CD14-positive monocyte (primary cell): ENCODE results near the gene CCR4. TPM values are rescaled to one million over a fixed set of nuclear protein-coding genes. Genes with fewer than 3 reads are reported as not detected.

Experiments used
- DNase-seq, 3 donors: peaks; one replicate each; pipeline ENCODE4 v3.0.0-alpha.2; 2011 to 2022
- H2AFZ ChIP-seq: 2 replicates; pipeline ENCODE4 v1.6.0; 2012; ENCODE audit warnings: mild to moderate bottlenecking, low read depth, low read length, inconsistent platforms; ENCODE audit not compliant: insufficient read depth, poor library complexity, severe bottlenecking
- H3K27ac ChIP-seq, 2 donors: 1 replicate in 1 of 2; 2 replicates in 1 of 2; pipeline ENCODE4 v1.5.1; 2012 to 2013; ENCODE audit warnings: low read length in 2 of 2, control low read depth in 1 of 2, inconsistent platforms in 1 of 2, low read depth in 1 of 2, mild to moderate bottlenecking in 1 of 2
- H3K27me3 ChIP-seq, 2 donors: one replicate each; pipeline versions ENCODE4 v1.6.0 to v1.6.1; 2011 to 2013; ENCODE audit warnings: low read length in 2 of 2; ENCODE audit not compliant: control insufficient read depth in 2 of 2, insufficient read depth in 2 of 2
- H3K36me3 ChIP-seq, 2 donors: replicated peaks in 1 of 2; 1 replicate in 1 of 2; 2 replicates in 1 of 2; pipeline versions ENCODE4 v1.5.1 to v1.6.1; 2012 to 2013; ENCODE audit warnings: low read length in 2 of 2, control low read depth in 1 of 2, inconsistent platforms in 1 of 2, mild to moderate bottlenecking in 1 of 2; ENCODE audit not compliant: insufficient read depth in 2 of 2, control insufficient read depth in 1 of 2
- H3K4me1 ChIP-seq, 2 donors: 1 replicate in 1 of 2; 2 replicates in 1 of 2; pipeline versions ENCODE4 v1.5.1 to v1.6.1; 2012 to 2013; ENCODE audit warnings: low read length in 2 of 2, control low read depth in 1 of 2, inconsistent platforms in 1 of 2, mild to moderate bottlenecking in 1 of 2, moderate library complexity in 1 of 2; ENCODE audit not compliant: insufficient read depth in 2 of 2, control insufficient read depth in 1 of 2
- H3K4me2 ChIP-seq: replicated peaks from 2 replicates; pipeline ENCODE3; 2012; ENCODE audit warnings: low read length, moderate library complexity, mild to moderate bottlenecking; ENCODE audit not compliant: poor library complexity, severe bottlenecking; ENCODE audit errors: extremely low read depth
- H3K4me3 ChIP-seq, 3 experiments: fragments of 200-600 bp in 1 of 3; sonication (generic) in 1 of 3; replicated peaks in 1 of 3; 1 replicate in 2 of 3; 2 replicates in 1 of 3; pipeline ENCODE4 v1.5.1; 2011 to 2013; ENCODE audit warnings: low read length in 3 of 3, mild to moderate bottlenecking in 3 of 3, control low read depth in 2 of 3, low read depth in 2 of 3, inconsistent platforms in 1 of 3, moderate library complexity in 1 of 3
- H3K79me2 ChIP-seq: 2 replicates; pipeline ENCODE4 v1.6.0; 2012; ENCODE audit warnings: mild to moderate bottlenecking, control low read depth, inconsistent platforms, low read length, moderate library complexity; ENCODE audit not compliant: insufficient read depth
- H3K9ac ChIP-seq: 2 replicates; pipeline ENCODE4 v1.6.0; 2017; ENCODE audit warnings: low read length, mild to moderate bottlenecking; ENCODE audit not compliant: insufficient read depth, poor library complexity, severe bottlenecking
- H3K9me3 ChIP-seq, 2 donors: replicated peaks in 1 of 2; 1 replicate in 1 of 2; 2 replicates in 1 of 2; pipeline versions ENCODE4 v1.5.1 to v1.6.1; 2012 to 2013; ENCODE audit warnings: low read length in 2 of 2, control low read depth in 1 of 2; ENCODE audit not compliant: control insufficient read depth in 1 of 2, insufficient read depth in 1 of 2
- H4K20me1 ChIP-seq: 2 replicates; pipeline ENCODE4 v1.6.0; 2012; ENCODE audit warnings: mild to moderate bottlenecking, low read length, control low read depth, moderate library complexity; ENCODE audit not compliant: insufficient read depth
- H3K27ac Mint-ChIP-seq, 7 donors: one replicate each; pipeline ENCODE4 v1.8.0; 2020; ENCODE audit warnings: mild to moderate bottlenecking in 7 of 7, mixed read lengths in 7 of 7, moderate library complexity in 6 of 7, inconsistent platforms in 2 of 7
- H3K27me3 Mint-ChIP-seq, 3 donors: one replicate each; pipeline ENCODE4 v1.8.0; 2021 to 2022; ENCODE audit warnings: low read depth in 3 of 3, mild to moderate bottlenecking in 3 of 3, mixed read lengths in 3 of 3, moderate library complexity in 3 of 3, inconsistent platforms in 1 of 3
- H3K36me3 Mint-ChIP-seq, 2 donors: one replicate each; pipeline ENCODE4 v1.8.0; 2020; ENCODE audit warnings: mixed read lengths in 2 of 2, inconsistent platforms in 1 of 2, mild to moderate bottlenecking in 1 of 2
- H3K4me1 Mint-ChIP-seq: one replicate; pipeline ENCODE4 v1.8.0; 2020; ENCODE audit warnings: mild to moderate bottlenecking, mixed read lengths
- H3K4me3 Mint-ChIP-seq, 2 donors: one replicate each; pipeline ENCODE4 v1.8.0; 2020; ENCODE audit warnings: mild to moderate bottlenecking in 2 of 2, mixed read lengths in 2 of 2, moderate library complexity in 1 of 2
- H3K9me3 Mint-ChIP-seq, 7 donors: one replicate each; pipeline ENCODE4 v1.8.0; 2020 to 2022; ENCODE audit warnings: mixed read lengths in 7 of 7, mild to moderate bottlenecking in 6 of 7, moderate library complexity in 6 of 7, inconsistent platforms in 2 of 7
- WGBS: methylation state at CpG from one replicate; pipeline ENCODE4 v1.1.5; 2013; ENCODE audit warnings: missing lambda C conversion rate; ENCODE audit not compliant: insufficient coverage; 5-methylcytosine and 5-hydroxymethylcytosine counted together
- intact Hi-C, 2 donors: fragments of 100-400 bp; cut with micrococcal nuclease; formaldehyde crosslinking; loops; one replicate each; pipeline versions ENCODE4 v1.15.0 to v1.15.1; 2023
- polyA plus RNA-seq, 3 donors: library from polyadenylated mRNA; depleted of rRNA in 1 of 3; unstranded in 2 of 3; stranded (reverse) in 1 of 3; fragments of 300-500 nt in 2 of 3; fragments of >200 nt in 1 of 3; fragmentation: Illumina TruSeq in 2 of 3; gene quantifications; 1 replicate in 2 of 3; 2 replicates in 1 of 3; pipeline ENCODE4 v1.2.3, GENCODE V29; 2012 to 2021
- TF ChIP-seq, protein P1 (sequence below): fragments of 200-600 bp; IDR thresholded peaks from one replicate; pipeline ENCODE4 v1.8.0; 2022; ENCODE audit warnings: antibody characterized with exemption, mild to moderate bottlenecking

CCR4 gene
- polyA plus RNA-seq, 3 donors: 0.04 TPM; not detected in 2

DNA sequence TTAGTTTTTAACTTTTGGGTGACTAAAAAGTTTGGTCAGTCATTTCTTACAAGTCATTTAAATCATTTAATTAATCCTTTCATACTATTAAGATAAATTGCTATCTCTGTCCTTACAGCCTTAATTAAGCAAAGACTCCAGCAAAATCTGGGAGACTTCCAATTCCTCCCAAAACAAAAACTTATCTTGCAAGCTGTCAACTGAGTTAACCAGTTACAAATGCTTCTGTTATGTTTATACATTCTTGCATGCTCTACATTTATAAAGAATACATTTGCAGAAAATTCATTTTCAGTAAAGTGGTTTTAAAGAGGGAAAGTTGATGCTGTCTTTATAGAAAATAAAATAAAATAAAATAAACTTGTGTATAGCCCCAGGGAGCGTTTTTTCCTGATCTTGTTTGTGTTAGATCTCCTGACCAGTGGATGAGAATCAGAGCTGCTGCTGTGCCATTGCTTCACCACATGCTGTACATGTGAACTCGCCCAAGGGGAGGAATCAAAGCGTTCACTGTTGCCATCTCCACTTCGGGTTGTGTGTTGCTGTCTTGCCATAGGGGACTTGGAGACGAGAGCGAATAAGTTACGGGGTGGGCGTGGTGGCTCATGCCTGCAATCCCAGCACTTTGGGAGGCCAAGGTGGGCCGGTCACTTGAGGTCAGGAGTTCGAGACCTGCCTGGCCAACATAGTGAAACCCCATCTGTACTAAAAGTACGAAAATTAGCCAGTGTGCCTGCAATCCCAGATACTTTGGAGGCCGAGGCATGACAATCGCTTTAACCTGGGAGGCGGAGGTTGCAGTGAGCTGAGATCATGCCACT, 5.5 kb downstream of the CCR4 start:
- Mint-ChIP-seq H3K4me3 (no peak overlapping the region), H3K36me3 (no peaks in the 10 kb centered on the region), H3K27me3 (peaks cover 0 to 9% (median 2%) of the 10 kb centered on the region in 3 donors), H3K9me3 (no peaks in the 10 kb centered on the region), H3K27ac (no peak overlapping the region), H3K4me1 (no peaks in the 10 kb centered on the region)
- Histone ChIP-seq H3K9ac (no peak overlapping the region), H2AFZ (no peak overlapping the region), H3K4me1 (no peaks in the 10 kb centered on the region), H3K27ac (no peak overlapping the region), H3K9me3 (no peaks in the 10 kb centered on the region), H3K36me3 (no peaks in the 10 kb centered on the region), H3K4me2 (no peak overlapping the region), H3K27me3 (no peaks in the 10 kb centered on the region), H3K4me3 (no peak overlapping the region), H4K20me1 (no peaks in the 10 kb centered on the region), H3K79me2 (no peaks in the 10 kb centered on the region)
- WGBS: 94% methylated on average over 14 of the region's 14 CpGs
- no peak for DNase-seq
- TF ChIP-seq, protein P1, sequence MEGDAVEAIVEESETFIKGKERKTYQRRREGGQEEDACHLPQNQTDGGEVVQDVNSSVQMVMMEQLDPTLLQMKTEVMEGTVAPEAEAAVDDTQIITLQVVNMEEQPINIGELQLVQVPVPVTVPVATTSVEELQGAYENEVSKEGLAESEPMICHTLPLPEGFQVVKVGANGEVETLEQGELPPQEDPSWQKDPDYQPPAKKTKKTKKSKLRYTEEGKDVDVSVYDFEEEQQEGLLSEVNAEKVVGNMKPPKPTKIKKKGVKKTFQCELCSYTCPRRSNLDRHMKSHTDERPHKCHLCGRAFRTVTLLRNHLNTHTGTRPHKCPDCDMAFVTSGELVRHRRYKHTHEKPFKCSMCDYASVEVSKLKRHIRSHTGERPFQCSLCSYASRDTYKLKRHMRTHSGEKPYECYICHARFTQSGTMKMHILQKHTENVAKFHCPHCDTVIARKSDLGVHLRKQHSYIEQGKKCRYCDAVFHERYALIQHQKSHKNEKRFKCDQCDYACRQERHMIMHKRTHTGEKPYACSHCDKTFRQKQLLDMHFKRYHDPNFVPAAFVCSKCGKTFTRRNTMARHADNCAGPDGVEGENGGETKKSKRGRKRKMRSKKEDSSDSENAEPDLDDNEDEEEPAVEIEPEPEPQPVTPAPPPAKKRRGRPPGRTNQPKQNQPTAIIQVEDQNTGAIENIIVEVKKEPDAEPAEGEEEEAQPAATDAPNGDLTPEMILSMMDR: no peak
- intact Hi-C loops: no loop called here

DNA sequence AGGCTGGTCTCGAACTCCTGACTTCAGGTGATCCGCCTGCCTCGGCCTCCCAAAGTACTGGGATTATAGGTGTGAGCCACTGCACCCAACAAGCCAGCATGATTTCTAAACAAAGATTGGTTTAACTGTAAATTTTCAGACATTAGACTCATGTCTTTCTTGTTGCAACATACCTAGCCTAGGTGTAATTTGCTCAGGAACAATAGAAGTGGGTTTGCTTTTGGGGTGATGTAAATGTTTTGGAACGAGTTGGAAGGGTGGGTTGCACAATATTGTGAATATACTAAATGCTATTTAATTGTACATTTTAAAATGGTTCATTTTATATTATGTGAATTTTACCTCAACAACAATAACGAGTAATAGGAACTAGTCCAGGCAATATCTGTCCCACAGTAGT, 7.1 kb downstream of the CCR4 start:
- intact Hi-C loops: no loop called here
- H4K20me1 ChIP-seq: no peaks in the 10 kb centered on the region
- no peak overlapping the region for H3K4me3 ChIP-seq
- DNase-seq: no peak
- no peak overlapping the region for H3K9ac ChIP-seq
- H3K4me1 ChIP-seq: no peaks in the 10 kb centered on the region
- H3K4me1 Mint-ChIP-seq: no peaks in the 10 kb centered on the region
- H3K27me3 Mint-ChIP-seq: peaks cover 0 to 9% (median 2%) of the 10 kb centered on the region in 3 donors
- TF ChIP-seq, protein P1: no peak
- no peaks in the 10 kb centered on the region for H3K9me3 Mint-ChIP-seq
- H3K4me3 Mint-ChIP-seq: no peak overlapping the region
- no peak overlapping the region for H2AFZ ChIP-seq
- H3K27ac ChIP-seq: no peak overlapping the region
- H3K27me3 ChIP-seq: no peaks in the 10 kb centered on the region
- 83% methylated on average over 3 of the region's 5 CpGs for WGBS
- H3K36me3 ChIP-seq: no peaks in the 10 kb centered on the region
- H3K79me2 ChIP-seq: no peaks in the 10 kb centered on the region
- H3K36me3 Mint-ChIP-seq: no peaks in the 10 kb centered on the region
- H3K4me2 ChIP-seq: no peak overlapping the region
- no peaks in the 10 kb centered on the region for H3K9me3 ChIP-seq
- no peak overlapping the region for H3K27ac Mint-ChIP-seq
